ENCODE results near the gene LIMA1.
"Not testable (repeated sequence)": the region's sequence is repeated elsewhere in the genome, so short reads cannot be mapped to it uniquely, and the experiment has no call there.

The LIMA1 gene

GRCh38 chr12:50187084-50187900 is 96.0 kb downstream of the LIMA1 start:
- DNase-seq (ENCODE audit: low read depth in 2 of 2), result peak; percentile 93

GRCh38 chr12:50186681-50187080 is 96.6 kb downstream of the LIMA1 start:
- peak; percentile 73 to 76 for DNase-seq (ENCODE audit: low read depth in 2 of 2)

GRCh38 chr12:50185970-50186663 is 97.2 kb downstream of the LIMA1 start:
- DNase-seq (ENCODE audit: low read depth in 2 of 2), result no peak

- DNase-seq (ENCODE audit: low read depth in 2 of 2), result no peak
These were observed 97.9 kb downstream of the LIMA1 start for GRCh38 chr12:50185301-50185895.

- DNase-seq (ENCODE audit: low read depth in 2 of 2), result no peak
These were observed 99.1 kb downstream of the LIMA1 start for GRCh38 chr12:50184261-50184660.

GRCh38 chr12:50182461-50182860 is 100.9 kb downstream of the LIMA1 start:
- DNase-seq (ENCODE audit: low read depth in 2 of 2), result no peak

GRCh38 chr12:50181691-50182090 is 101.6 kb downstream of the LIMA1 start:
- DNase-seq (ENCODE audit: low read depth in 2 of 2), result no peak

GRCh38 chr12:50175716-50176026 is 107.6 kb downstream of the LIMA1 start:
- no peak for DNase-seq (ENCODE audit: low read depth in 2 of 2)

GRCh38 chr12:50174971-50175715 is 108.2 kb downstream of the LIMA1 start:
- DNase-seq (ENCODE audit: low read depth in 2 of 2), result peak; percentile 60 to 69

- DNase-seq (ENCODE audit: low read depth in 2 of 2), result peak; percentile 98
These were observed 116.1 kb downstream of the LIMA1 start, which contains the start of gene CERS5 for GRCh38 chr12:50167049-50167828. Gene CERS5 (minus strand): TSS chr12:50167369. CDS start chr12:50167297, 72 bp downstream.

- no peak for DNase-seq (ENCODE audit: low read depth in 2 of 2)
These were observed 116.6 kb downstream of the LIMA1 start for GRCh38 chr12:50166799-50167048.

- DNase-seq (ENCODE audit: low read depth in 2 of 2), result no peak
These were observed 118.4 kb downstream of the LIMA1 start for GRCh38 chr12:50164963-50165362.

- DNase-seq (ENCODE audit: low read depth in 2 of 2), result peak in 1 of 2 experiments; percentile 31
These were observed 121.1 kb downstream of the LIMA1 start for GRCh38 chr12:50162230-50162629.

GRCh38 chr12:50160643-50161042 is 122.7 kb downstream of the LIMA1 start:
- no peak for DNase-seq (ENCODE audit: low read depth in 2 of 2)

GRCh38 chr12:50157259-50157658 is 126.1 kb downstream of the LIMA1 start:
- no peak for DNase-seq (ENCODE audit: low read depth in 2 of 2)

GRCh38 chr12:50156641-50157040 is 126.7 kb downstream of the LIMA1 start:
- DNase-seq (ENCODE audit: low read depth in 2 of 2), result no peak

- DNase-seq (ENCODE audit: low read depth in 2 of 2), result not testable (repeated sequence)
These were observed 128.4 kb downstream of the LIMA1 start for GRCh38 chr12:50154947-50155346.

GRCh38 chr12:50151047-50151687 is 132.2 kb downstream of the LIMA1 start:
- no peak for DNase-seq (ENCODE audit: low read depth in 2 of 2)

- no peak for DNase-seq (ENCODE audit: low read depth in 2 of 2)
These were observed 134.0 kb downstream of the LIMA1 start for GRCh38 chr12:50149311-50149710.

GRCh38 chr12:50148011-50148410 is 135.3 kb downstream of the LIMA1 start:
- DNase-seq (ENCODE audit: low read depth in 2 of 2), result not testable (repeated sequence)

- no peak for DNase-seq (ENCODE audit: low read depth in 2 of 2)
These were observed 136.0 kb downstream of the LIMA1 start for GRCh38 chr12:50147281-50147680.
